KMS-11 (cell line): ENCODE measurements around the gene KDF1.

Experiments used
- H2AFZ ChIP-seq: fragments of 200-600 bp; sonication (generic); 2 replicates; pipeline ENCODE4 v1.6.1; 2016; ENCODE audit warnings: antibody characterized with exemption, mixed run types, low read depth
- H3K27ac ChIP-seq: fragments of 200-600 bp; sonication (generic); 2 replicates; pipeline ENCODE4 v1.6.1; 2016; ENCODE audit warnings: mild to moderate bottlenecking, mixed run types
- H3K27me3 ChIP-seq: fragments of 200-600 bp; sonication (generic); 2 replicates; pipeline ENCODE4 v1.6.1; 2017; ENCODE audit warnings: mild to moderate bottlenecking, low read depth, mixed run types, moderate library complexity; ENCODE audit not compliant: insufficient read depth
- H3K36me3 ChIP-seq: fragments of 200-600 bp; sonication (generic); 2 replicates; pipeline ENCODE4 v1.6.1; 2017; ENCODE audit warnings: mild to moderate bottlenecking, mixed run types; ENCODE audit not compliant: insufficient read depth
- H3K4me1 ChIP-seq: fragments of 200-600 bp; sonication (generic); 2 replicates; pipeline ENCODE4 v1.6.1; 2016; ENCODE audit warnings: mild to moderate bottlenecking, low read depth, mixed run types; ENCODE audit not compliant: poor library complexity, severe bottlenecking
- H3K4me2 ChIP-seq: fragments of 200-600 bp; sonication (generic); 2 replicates; pipeline ENCODE4 v1.7.0; 2016; ENCODE audit warnings: mild to moderate bottlenecking, mixed run types
- H3K4me3 ChIP-seq: fragments of 200-600 bp; sonication (generic); IDR thresholded peaks from 2 replicates; pipeline ENCODE4 v1.6.1; 2017; ENCODE audit warnings: low read depth, low read length, mixed read lengths; ENCODE audit not compliant: insufficient read depth
- H3K79me2 ChIP-seq: fragments of 200-600 bp; sonication (generic); 2 replicates; pipeline ENCODE4 v1.6.1; 2016; ENCODE audit warnings: low read depth, mixed run types; ENCODE audit not compliant: insufficient read depth
- H3K9ac ChIP-seq: fragments of 200-600 bp; sonication (generic); 2 replicates; pipeline ENCODE4 v1.6.1; 2016; ENCODE audit warnings: mild to moderate bottlenecking, mixed run types
- H4K20me1 ChIP-seq: fragments of 200-600 bp; sonication (generic); 2 replicates; pipeline ENCODE4 v1.6.1; 2016; ENCODE audit warnings: mild to moderate bottlenecking, mixed run types; ENCODE audit not compliant: insufficient read depth
- CTCF ChIP-seq: fragments of 200-600 bp; sonication (generic); conservative IDR thresholded peaks from 2 replicates; pipeline ENCODE4 v1.6.1; 2017; ENCODE audit warnings: low read depth, mild to moderate bottlenecking, antibody characterized with exemption, low read length, moderate library complexity, mixed read lengths

KDF1 gene

GRCh38 chr1:26998429-26999300 is 38.4 kb upstream of the KDF1 start:
- H2AFZ ChIP-seq = peak overlapping the region; percentile 95; the same call in 1 of the 2 replicates
- no peaks in the 10 kb centered on the region for H3K36me3 ChIP-seq
- no peak overlapping the region for H3K27ac ChIP-seq
- H3K4me2 ChIP-seq = peak overlapping the region; percentile 70; the same call in 1 of the 2 replicates
- no peaks in the 10 kb centered on the region for H3K79me2 ChIP-seq
- peaks cover 10% of the 10 kb centered on the region for H3K4me1 ChIP-seq
- no peak overlapping the region for H3K4me3 ChIP-seq
- no peak for TF ChIP-seq CTCF
- H4K20me1 ChIP-seq = no peaks in the 10 kb centered on the region
- H3K27me3 ChIP-seq = peaks cover 18% of the 10 kb centered on the region
- no peak overlapping the region for H3K9ac ChIP-seq

- Histone ChIP-seq H3K79me2 (no peaks in the 10 kb centered on the region), H3K27ac (no peak overlapping the region), H2AFZ (no peak overlapping the region), H3K9ac (no peak overlapping the region), H3K36me3 (no peaks in the 10 kb centered on the region), H3K4me3 (no peak overlapping the region), H3K4me2 (no peak overlapping the region), H3K4me1 (peaks cover 10% of the 10 kb centered on the region), H4K20me1 (no peaks in the 10 kb centered on the region), H3K27me3 (peaks cover 24% of the 10 kb centered on the region)
- TF ChIP-seq CTCF = no peak; the same call in 1 of the 2 replicates
Measured at GRCh38 chr1:26996665-26997064, 36.4 kb upstream of the KDF1 start.

- no peak for TF ChIP-seq CTCF
- peaks cover 26% of the 10 kb centered on the region for H3K27me3 ChIP-seq
- H3K4me2 ChIP-seq = no peak overlapping the region
- H3K9ac ChIP-seq = no peak overlapping the region
- H3K79me2 ChIP-seq = no peaks in the 10 kb centered on the region
- H3K36me3 ChIP-seq = no peaks in the 10 kb centered on the region
- no peaks in the 10 kb centered on the region for H4K20me1 ChIP-seq
- peaks cover 10% of the 10 kb centered on the region for H3K4me1 ChIP-seq
- H3K27ac ChIP-seq = no peak overlapping the region
- H3K4me3 ChIP-seq = no peak overlapping the region
- H2AFZ ChIP-seq = no peak overlapping the region
Measured at GRCh38 chr1:26996024-26996423, 35.8 kb upstream of the KDF1 start.

GRCh38 chr1:26994787-26995517 is 34.7 kb upstream of the KDF1 start:
- Histone ChIP-seq H3K79me2 (no peaks in the 10 kb centered on the region), H3K27me3 (peaks cover 32% of the 10 kb centered on the region), H3K4me1 (peaks cover 10% of the 10 kb centered on the region), H3K4me3 (no peak overlapping the region), H3K27ac (no peak overlapping the region), H3K36me3 (no peaks in the 10 kb centered on the region), H2AFZ (no peak overlapping the region), H4K20me1 (no peaks in the 10 kb centered on the region), H3K9ac (no peak overlapping the region), H3K4me2 (no peak overlapping the region)
- no peak for TF ChIP-seq CTCF
